Measurements from ENCODE around the gene FOXP4.

Gene FOXP4

GRCh38 chr6:41548098-41548840, 2.1 kb downstream of the FOXP4 start:
- 4 to 5% methylated on average over 34 to 37 of the region's 50 CpGs for WGBS, 2 experiments (ENCODE audit: insufficient coverage in 2 of 2)
- Histone ChIP-seq H3K36me3 (ENCODE audit: control insufficient read depth, insufficient read depth, low read length) (peaks cover 14% of the 10 kb centered on the region), H3K9me3 (ENCODE audit: control insufficient read depth, low read length) (no peaks in the 10 kb centered on the region), H3K4me1 (ENCODE audit: control insufficient read depth, insufficient read depth, low read length, poor library complexity, severe bottlenecking) (peaks cover 29% of the 10 kb centered on the region), H3K27ac (ENCODE audit: low read depth, low read length, severe bottlenecking) (no peak overlapping the region), H3K4me3 (ENCODE audit: extremely low read depth, insufficient read depth, low read length, poor library complexity, severe bottlenecking) (peak overlapping the region; percentile 69)

- Histone ChIP-seq H3K9me3 (ENCODE audit: control insufficient read depth, low read length) (no peaks in the 10 kb centered on the region), H3K4me3 (ENCODE audit: extremely low read depth, insufficient read depth, low read length, poor library complexity, severe bottlenecking) (peak overlapping the region; percentile 69), H3K36me3 (ENCODE audit: control insufficient read depth, insufficient read depth, low read length) (peaks cover 19% of the 10 kb centered on the region), H3K4me1 (ENCODE audit: control insufficient read depth, insufficient read depth, low read length, poor library complexity, severe bottlenecking) (peaks cover 34% of the 10 kb centered on the region), H3K27ac (ENCODE audit: low read depth, low read length, severe bottlenecking) (no peak overlapping the region)
- 47 to 57% methylated on average over 4 to 8 of the region's 11 CpGs for WGBS, 2 experiments (ENCODE audit: insufficient coverage in 2 of 2)
These were observed 2.9 kb downstream of the FOXP4 start for GRCh38 chr6:41548841-41549642.

- Histone ChIP-seq H3K27ac (ENCODE audit: low read depth, low read length, severe bottlenecking) (no peak overlapping the region), H3K4me3 (ENCODE audit: extremely low read depth, insufficient read depth, low read length, poor library complexity, severe bottlenecking) (no peak overlapping the region), H3K9me3 (ENCODE audit: control insufficient read depth, low read length) (no peaks in the 10 kb centered on the region), H3K36me3 (ENCODE audit: control insufficient read depth, insufficient read depth, low read length) (peaks cover 23% of the 10 kb centered on the region), H3K4me1 (ENCODE audit: control insufficient read depth, insufficient read depth, low read length, poor library complexity, severe bottlenecking) (peaks cover 34% of the 10 kb centered on the region)
- WGBS, 2 experiments (ENCODE audit: insufficient coverage in 2 of 2), result 80% methylated on average over 1 of the region's 2 CpGs; no CpG with 5 or more reads in 1 of the 2 experiments
These were observed 3.5 kb downstream of the FOXP4 start for GRCh38 chr6:41549673-41550072.

GRCh38 chr6:41551086-41551700, 5.0 kb downstream of the FOXP4 start:
- peaks cover 23% of the 10 kb centered on the region for H3K36me3 ChIP-seq (ENCODE audit: control insufficient read depth, insufficient read depth, low read length)
- no peaks in the 10 kb centered on the region for H3K9me3 ChIP-seq (ENCODE audit: control insufficient read depth, low read length)
- no peak overlapping the region for H3K4me3 ChIP-seq (ENCODE audit: extremely low read depth, insufficient read depth, low read length, poor library complexity, severe bottlenecking)
- WGBS, 2 experiments (ENCODE audit: insufficient coverage in 2 of 2), result 80 to 93% methylated on average over 9 to 11 of the region's 12 CpGs
- H3K4me1 ChIP-seq (ENCODE audit: control insufficient read depth, insufficient read depth, low read length, poor library complexity, severe bottlenecking), result peaks cover 31% of the 10 kb centered on the region
- no peak overlapping the region for H3K27ac ChIP-seq (ENCODE audit: low read depth, low read length, severe bottlenecking)

DNA sequence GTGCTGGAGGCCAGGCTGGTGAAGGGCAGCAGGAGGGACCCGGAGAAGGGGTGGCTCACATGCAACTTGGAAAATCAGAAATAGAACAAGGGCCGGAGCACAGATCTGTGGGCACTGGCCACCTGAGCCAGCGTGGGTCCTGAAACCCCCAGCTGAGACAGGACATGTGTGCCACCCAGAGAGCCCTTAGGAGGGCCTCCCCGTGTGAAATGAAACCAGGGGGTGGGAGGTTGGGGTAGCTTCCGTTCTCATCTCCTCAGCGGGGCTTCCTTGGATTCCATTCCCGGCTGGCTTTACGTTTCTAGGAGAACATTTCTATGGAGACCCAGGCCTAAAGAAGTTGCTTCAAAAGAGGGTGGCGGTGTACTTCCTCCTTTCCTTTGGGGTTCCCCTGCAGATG, 5.7 kb downstream of the FOXP4 start:
- peaks cover 23% of the 10 kb centered on the region for H3K36me3 ChIP-seq (ENCODE audit: control insufficient read depth, insufficient read depth, low read length)
- H3K4me1 ChIP-seq (ENCODE audit: control insufficient read depth, insufficient read depth, low read length, poor library complexity, severe bottlenecking), result peaks cover 31% of the 10 kb centered on the region

DNA sequence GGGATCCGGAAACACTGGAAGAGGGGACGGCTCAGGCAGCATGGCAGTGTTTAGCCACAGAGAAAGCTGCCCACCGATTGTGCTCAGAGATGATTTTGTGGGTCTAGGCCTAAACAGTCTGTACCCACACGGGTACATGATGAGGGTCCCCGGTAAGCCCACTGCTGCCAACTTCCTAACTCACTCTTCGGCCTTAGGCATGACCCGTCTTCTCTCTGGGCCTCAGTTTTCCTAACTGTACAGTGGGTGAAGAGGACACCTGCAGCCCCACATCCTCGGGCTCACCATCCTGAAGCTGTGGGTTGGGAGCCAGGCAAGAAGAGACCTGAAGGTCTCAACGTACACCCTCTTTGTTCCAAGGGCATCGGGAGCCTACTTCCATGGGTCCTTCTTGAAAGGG, 6.5 kb downstream of the FOXP4 start:
- Histone ChIP-seq H3K9me3 (ENCODE audit: control insufficient read depth, low read length) (no peaks in the 10 kb centered on the region), H3K4me3 (ENCODE audit: extremely low read depth, insufficient read depth, low read length, poor library complexity, severe bottlenecking) (no peak overlapping the region), H3K36me3 (ENCODE audit: control insufficient read depth, insufficient read depth, low read length) (peaks cover 23% of the 10 kb centered on the region), H3K4me1 (ENCODE audit: control insufficient read depth, insufficient read depth, low read length, poor library complexity, severe bottlenecking) (peaks cover 31% of the 10 kb centered on the region), H3K27ac (ENCODE audit: low read depth, low read length, severe bottlenecking) (no peak overlapping the region)
- whole genome bisulfite sequencing, 2 experiments (ENCODE audit: insufficient coverage in 2 of 2), result 75 to 84% methylated on average over 9 of the region's 10 CpGs

More for the DNA sequence above, 5.7 kb downstream of the FOXP4 start:
- 75% methylated on average over 9 of the region's 9 CpGs for WGBS, 2 experiments (ENCODE audit: insufficient coverage in 2 of 2)
- H3K4me3 ChIP-seq (ENCODE audit: extremely low read depth, insufficient read depth, low read length, poor library complexity, severe bottlenecking), result no peak overlapping the region
- H3K9me3 ChIP-seq (ENCODE audit: control insufficient read depth, low read length), result no peaks in the 10 kb centered on the region
- no peak overlapping the region for H3K27ac ChIP-seq (ENCODE audit: low read depth, low read length, severe bottlenecking)

DNA sequence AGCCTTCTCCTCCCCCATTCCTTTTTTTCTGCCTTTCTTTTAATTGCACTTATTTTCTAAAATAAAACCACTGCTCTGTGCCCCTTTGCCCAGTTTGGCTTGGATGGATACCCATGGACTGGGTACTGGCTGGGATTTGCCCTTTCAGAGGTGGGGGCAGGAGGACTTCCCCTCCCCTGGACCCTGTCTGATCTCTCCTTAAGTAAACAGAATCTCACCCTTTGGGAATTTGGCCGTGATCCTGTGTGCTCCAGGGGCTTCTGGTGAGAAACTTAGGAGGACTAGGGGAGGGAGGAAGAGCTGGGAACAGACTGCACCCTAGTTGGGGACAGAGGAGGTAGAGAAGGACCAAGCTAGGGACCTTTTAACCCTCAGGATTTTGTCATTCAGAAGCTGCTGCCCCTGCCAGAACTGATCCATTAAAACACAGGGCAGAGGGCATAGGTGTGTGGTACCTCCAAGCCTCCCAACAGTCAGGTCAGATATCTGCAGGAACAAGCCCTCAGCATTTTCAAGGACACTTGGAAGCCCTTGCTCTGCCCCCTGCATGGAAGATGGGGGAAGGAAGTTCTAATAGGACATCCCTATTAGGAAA, 7.3 kb downstream of the FOXP4 start:
- no peaks in the 10 kb centered on the region for H3K9me3 ChIP-seq (ENCODE audit: control insufficient read depth, low read length)
- WGBS, 2 experiments (ENCODE audit: insufficient coverage in 2 of 2), result 0% methylated on average over 1 of the region's 1 CpG; no CpG with 5 or more reads in 1 of the 2 experiments
- peaks cover 23% of the 10 kb centered on the region for H3K36me3 ChIP-seq (ENCODE audit: control insufficient read depth, insufficient read depth, low read length)
- H3K27ac ChIP-seq (ENCODE audit: low read depth, low read length, severe bottlenecking), result no peak overlapping the region
- H3K4me3 ChIP-seq (ENCODE audit: extremely low read depth, insufficient read depth, low read length, poor library complexity, severe bottlenecking), result no peak overlapping the region
- peaks cover 31% of the 10 kb centered on the region for H3K4me1 ChIP-seq (ENCODE audit: control insufficient read depth, insufficient read depth, low read length, poor library complexity, severe bottlenecking)

DNA sequence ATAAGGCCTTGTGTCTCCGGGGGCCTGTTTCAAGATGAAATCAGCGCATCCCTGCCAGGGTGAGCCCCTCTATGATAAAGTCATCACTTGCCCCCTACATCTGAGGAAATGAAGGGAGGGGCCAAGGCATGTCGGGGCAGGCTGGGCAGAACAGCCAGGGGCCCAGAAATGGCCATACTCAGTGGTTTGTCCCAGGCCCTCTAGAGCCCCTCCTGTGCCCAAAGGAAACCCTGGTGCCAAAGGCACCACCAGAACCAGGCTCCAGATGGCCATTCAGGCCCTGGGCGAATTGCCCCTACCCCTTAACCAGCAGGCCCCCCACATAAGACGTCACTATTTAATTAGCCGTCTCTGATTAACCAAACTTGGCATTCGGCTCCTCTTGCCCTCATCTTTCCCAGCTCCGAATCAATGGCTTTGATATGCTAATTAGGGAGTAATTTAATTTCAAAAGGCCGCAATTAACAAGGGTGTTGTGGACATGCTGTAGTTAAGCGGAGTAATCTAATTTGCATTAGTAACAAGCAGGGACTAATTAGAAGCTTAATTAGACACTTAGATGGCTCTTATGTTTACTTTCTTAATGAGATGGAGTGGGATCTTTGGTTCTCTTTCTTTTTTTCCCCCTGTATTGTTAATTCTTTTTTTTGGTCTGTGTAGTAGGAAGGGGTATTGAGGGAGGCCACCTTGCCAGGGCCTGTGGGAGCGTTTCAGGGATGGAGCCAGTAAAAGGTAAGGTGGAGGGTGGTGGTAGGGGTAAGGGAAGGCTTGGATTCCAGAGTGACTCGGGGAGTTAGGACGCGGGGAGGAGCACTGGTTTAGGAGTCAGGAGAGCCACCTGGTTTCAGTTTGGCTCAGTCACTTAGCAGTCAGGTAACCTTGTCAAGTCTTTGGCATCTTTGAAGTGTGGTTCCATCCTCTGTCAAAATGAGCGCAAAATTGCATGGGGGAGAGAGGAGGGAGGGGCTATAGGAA, 9.4 kb downstream of the FOXP4 start:
- WGBS, 2 experiments (ENCODE audit: insufficient coverage in 2 of 2), result 57 to 64% methylated on average over 5 to 9 of the region's 15 CpGs
- no peak overlapping the region for H3K4me3 ChIP-seq (ENCODE audit: extremely low read depth, insufficient read depth, low read length, poor library complexity, severe bottlenecking)
- H3K9me3 ChIP-seq (ENCODE audit: control insufficient read depth, low read length), result no peaks in the 10 kb centered on the region
- H3K27ac ChIP-seq (ENCODE audit: low read depth, low read length, severe bottlenecking), result no peak overlapping the region
- H3K4me1 ChIP-seq (ENCODE audit: control insufficient read depth, insufficient read depth, low read length, poor library complexity, severe bottlenecking), result peaks cover 18% of the 10 kb centered on the region
- peaks cover 15% of the 10 kb centered on the region for H3K36me3 ChIP-seq (ENCODE audit: control insufficient read depth, insufficient read depth, low read length)

GRCh38 chr6:41557335-41557734, 11.2 kb downstream of the FOXP4 start:
- Histone ChIP-seq H3K4me3 (ENCODE audit: extremely low read depth, insufficient read depth, low read length, poor library complexity, severe bottlenecking) (no peak overlapping the region), H3K9me3 (ENCODE audit: control insufficient read depth, low read length) (no peaks in the 10 kb centered on the region), H3K4me1 (ENCODE audit: control insufficient read depth, insufficient read depth, low read length, poor library complexity, severe bottlenecking) (peaks cover 16% of the 10 kb centered on the region), H3K36me3 (ENCODE audit: control insufficient read depth, insufficient read depth, low read length) (peaks cover 8% of the 10 kb centered on the region), H3K27ac (ENCODE audit: low read depth, low read length, severe bottlenecking) (no peak overlapping the region)
- WGBS, 2 experiments (ENCODE audit: insufficient coverage in 2 of 2), result 100% methylated on average over 1 to 2 of the region's 2 CpGs
